ELF-1 (cell line): ENCODE measurements around the gene AMH.

Experiments
- DNase-seq: peaks from one replicate; pipeline ENCODE4 v3.0.0-alpha.2; 2016; ENCODE audit warnings: low read depth, low spot score

Gene AMH

DNA sequence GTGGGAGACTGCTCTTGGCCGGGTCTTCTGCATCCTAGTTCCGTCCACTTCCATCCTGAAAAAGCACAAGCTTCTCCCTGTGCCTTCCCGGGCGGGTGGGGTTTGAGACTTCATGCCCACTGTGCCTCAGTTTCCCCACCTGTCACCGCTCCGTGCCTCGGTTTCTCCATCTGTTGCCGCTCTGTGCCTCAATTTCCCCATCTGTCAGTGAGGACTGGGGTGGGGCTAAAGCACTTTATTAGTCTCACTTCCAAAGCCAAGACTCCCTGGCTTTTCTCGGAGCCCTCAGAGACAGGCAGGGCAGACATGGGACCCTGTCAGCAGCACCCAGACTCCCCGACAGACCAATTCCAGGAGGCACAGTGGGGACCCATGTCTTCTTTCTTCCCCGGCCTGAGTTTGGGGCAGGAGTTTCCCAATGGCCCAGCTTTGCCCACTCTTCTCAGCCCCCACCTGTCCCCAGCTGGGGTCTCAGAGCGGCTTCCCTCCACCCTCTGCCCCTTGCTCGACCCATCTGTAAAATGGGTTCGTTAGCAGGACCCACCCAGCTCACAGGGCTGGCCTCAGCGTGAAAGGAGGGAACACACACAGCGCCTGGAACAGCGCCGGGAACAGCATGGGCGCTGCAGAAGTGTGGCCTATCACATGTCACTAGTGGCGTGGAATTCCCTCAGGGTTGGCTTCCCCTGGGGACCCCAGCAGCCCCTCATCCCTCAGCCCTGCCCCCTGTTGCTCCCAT, 37.4 kb downstream of the AMH start:
- DNase-seq: no peak

DNA sequence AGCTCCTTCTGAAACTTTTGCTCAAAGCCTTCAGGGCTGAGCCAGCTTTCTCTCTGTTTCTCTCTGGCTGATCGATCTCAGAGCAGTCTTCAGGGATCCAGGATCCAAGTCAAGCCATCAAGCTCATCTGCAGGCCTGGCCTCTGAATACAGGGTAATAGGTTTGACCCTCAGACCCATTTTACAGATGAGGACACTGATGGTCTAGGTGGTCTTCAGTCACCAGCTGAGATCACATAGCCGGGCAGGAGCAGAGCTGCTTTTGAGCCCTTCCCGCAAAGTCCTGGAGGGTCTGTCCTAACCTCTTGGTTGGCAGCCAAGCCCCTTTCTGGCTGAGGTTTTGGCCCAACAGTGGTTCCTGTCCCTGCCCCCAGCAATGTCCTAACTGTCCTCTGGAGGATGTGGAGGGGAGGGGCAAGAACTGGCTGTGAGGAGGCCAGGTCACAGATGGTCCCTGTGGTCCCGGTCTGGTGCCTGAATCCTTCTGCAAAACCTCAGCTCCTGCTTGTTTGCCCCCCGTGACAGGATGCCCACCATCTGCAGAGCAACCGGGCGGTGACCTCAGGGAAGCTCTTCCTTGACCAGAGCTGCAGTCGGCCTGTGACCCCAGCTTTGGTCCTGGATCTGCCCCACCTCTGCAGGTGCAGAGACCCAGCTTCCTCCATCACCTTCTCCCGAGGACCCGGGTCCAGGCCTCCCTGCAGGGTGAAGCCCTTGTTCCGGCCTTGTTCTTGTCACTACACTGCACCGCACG, 38.6 kb downstream of the AMH start:
- no peak for DNase-seq

DNA sequence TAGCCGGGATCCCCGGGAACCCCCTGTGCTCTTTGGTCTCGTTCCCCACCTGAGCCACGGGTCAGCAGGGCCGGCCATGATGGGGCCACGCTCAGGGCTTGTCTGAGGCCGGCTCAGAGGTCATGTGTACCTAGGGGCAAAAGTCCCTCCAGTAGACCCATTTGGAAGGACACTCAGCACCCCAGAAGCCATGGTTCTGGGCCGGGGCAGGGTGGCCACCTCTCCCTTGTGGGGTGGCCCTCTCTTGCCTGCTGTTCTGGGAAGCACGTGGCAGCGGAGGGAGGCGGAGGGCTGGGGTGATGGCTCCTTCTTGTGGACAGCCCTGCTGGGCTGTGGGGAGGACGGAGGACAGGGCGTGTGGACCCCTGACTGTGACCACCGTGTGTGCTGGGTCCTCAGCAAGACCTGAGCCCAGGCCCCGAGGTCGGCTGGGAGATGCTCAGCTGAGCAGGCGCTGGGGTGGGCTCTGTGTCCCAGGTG, 39.3 kb downstream of the AMH start:
- no peak for DNase-seq

DNA sequence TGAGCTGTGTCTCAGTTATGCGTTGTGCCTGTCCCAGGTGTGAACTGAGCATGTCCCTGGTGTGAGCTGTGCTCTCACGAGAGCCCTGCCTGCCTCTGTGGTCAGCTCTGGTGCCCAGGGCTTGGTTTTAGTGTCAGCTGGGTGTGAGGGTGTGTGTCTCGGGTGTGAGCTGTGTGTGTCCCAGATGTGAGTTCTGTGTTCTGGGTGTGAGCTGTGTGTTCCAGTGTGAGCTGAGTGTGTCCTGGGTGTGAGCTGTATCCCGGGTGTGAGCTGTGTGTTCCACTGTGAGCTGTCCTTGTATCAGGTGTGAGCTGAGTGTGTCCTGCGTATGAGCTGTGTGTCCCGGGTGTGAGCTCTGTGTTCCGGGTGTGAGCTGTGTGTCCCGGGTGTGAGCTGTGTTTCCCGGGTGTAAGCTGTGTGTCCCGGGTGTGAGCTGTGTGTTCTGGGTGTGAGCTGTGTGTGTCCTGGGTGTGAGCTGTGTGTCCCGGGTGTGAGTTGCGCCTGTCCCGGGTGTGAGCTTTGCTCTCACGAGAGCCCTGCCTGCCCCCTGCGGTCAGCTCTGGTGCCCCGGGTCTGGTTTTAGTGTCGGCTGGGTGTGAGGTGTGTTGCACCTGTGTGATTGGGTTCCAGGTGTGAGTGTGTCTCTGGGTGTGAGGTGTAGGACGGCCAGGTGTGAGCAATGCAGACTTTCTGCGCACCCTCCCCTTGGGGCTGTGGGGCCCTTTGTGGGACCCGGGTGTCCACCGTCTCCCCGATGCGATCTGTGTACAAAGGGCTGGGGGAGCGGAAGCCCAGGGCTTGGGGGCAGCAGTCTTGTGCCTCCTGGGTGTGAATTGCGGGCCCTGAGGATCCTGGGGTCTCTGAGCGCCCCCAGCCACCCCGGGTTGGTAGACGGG, 39.9 kb downstream of the AMH start:
- DNase-seq: no peak

DNA sequence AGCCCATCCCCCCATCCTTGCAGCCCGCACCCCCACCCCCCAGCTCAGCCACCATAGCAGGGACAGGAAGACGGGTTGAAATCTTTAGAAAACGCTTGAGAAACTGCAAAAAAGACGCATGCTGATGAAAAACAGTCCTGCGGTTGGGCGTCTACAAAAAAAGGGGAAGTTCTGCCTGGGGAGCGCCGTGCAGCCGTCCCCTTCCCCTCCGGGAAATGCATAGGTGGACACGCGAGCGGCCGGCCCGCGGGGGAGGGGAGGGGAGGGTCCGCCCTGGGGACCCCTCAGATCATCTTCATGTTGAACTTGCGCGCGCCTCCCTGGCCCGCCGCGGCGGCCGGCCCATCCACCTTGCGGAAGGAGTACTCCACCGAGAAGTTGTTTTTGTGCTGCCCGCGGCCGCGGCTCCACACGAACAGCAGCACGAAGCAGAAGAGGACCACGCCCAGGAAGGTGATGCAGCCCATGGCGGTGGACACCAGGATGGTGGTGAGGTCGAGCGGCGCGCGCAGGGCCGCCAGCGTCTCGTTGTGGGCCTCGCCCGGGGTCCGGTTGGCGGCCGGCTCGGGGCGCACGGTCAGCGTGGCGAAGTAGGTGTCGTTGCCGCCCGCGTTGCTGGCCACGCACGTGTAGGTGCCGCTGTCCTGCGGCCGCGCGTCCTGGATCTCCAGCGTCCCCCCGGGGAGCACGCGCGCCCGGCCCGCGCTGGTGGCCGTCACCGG, 40.8 kb downstream of the AMH start:
- DNase-seq: no peak

DNA sequence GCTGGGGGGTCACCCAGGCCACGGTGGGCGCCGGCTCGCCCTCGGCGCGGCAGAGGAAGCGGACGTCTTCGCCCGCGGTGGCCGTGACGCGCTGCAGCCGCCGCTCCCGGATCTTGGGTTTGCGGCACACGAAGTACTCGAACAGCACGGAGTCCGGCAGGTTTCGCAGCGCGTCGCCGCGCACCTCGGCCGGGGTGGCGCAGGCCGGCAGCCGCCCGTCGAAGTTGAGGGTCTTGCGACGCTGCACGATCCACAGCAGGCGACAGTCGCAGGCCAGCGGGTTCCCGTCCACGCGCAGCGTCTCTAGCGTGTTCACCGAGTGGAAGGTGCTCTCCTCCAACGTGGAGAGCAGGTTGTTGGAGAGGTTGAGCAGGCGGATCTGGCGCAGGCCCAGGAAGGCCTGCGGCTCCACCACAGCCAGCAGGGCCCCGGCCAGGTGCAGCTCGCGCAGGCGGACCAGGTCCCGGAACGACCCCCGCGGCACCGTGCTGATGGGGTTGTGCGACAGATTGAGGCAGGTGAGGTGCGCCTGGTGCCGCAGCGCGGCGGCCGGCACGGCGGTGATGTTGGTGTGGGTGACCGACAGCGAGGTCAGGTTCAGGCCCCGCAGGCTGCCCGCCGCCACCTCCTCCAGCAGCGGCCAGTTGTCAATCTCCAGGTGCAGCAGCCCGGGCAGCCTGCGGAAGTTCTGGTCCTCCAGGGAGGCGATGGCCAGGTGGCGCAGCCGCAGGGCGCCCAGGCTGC, 41.5 kb downstream of the AMH start:
- DNase-seq: peak; percentile 66

DNA sequence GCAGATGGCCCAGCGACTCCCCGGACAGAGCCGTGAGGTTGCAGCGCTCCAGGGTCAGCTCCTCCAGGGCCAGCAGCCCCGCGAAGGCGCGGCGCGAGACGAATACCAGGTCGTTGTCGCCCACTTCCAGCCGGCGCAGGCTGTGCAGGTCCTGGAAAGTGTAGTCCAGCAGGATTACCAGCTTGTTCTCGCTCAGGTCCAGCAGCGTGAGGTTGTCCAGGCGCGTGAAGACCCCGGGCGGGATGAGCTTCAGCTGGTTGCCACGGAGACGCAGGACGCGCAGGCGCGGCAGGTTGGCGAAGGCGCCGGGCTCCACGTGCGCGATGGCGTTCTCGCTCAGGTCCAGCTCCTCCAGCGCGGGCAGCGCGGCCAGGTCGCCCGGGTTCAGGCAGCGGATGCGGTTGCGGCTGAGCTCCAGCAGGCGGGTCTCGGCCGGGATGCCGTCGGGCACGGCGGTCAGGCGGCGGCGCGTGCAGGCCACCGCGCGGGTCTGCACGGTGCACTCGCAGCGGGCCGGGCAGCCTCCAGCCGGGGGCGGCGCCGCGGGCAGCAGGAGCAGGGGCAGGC, 42.1 kb downstream of the AMH start:
- peak; percentile 79 for DNase-seq

DNA sequence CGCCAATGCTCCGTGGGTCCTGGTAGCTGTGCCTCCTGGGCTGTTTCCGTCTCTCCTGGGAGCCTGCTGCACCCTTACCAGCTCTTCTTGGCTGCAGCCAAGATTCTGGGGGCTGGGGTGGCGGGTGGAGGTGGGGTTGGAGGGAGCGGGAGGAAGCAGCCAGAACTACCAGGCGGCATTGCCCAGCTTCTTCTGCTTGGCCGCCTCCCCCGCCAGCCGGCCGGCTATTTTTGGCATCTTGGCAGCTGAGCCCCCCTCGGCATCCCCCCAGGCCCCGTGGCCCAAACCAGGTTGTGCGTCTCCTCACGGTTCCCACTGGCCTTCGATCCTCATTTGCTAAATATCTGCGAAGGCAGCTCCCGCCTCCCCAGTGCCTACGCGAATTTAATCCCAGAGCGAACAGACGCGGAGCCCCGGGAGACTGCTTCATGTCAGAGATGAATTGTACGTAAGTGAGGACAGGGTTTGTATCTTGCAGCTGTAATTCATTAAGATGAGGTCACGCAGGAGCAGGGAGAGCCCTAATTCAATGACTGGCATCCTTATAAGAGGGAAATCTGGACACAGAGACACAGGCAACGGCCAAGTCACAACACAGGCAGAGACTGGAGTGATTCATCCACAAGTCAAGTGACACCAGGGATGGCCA, 45.7 kb downstream of the AMH start:
- DNase-seq: no peak

DNA sequence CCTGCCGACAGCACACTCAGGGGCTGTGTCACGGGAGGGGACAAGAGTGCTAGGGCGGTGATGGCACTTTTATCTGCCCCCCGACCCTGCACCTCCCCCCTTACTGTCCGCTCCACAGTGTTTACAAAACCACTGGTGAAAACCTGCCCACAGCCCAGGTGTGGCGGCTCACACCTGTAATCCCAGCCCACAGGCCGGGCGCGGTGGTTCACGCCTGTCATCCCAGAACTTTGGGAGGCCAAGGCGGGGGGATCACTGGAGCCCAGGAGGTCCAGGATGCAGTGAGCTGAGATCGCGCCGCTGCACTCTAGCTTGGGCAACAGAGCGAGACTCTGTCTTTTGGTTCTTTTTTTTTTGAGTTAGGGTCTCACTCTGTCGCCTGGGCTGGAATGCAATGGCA, 47.0 kb downstream of the AMH start:
- DNase-seq: no peak

DNA sequence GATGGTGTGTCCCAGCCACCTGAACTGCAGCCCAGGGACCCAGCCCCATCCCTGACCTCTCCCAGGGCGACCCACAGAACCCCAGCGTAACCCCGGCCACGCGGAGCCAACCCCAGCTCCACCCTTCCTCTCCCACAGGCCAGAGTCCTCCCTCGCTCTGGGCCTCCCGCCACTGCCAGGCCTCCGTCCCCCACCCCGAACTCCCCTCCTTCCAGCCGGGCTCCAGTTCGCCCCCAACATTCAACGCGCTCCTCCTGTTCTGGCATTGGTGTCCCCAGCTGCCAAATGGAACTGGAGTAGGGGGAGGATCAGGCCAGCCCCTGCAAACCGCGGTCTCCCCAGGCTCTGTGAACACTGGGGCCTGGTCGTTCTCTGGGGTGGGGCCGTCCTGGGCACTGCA, 51.4 kb downstream of the AMH start:
- no peak for DNase-seq
